Activated CD4-positive, alpha-beta T cell treated with anti-CD3 and anti-CD28 coated beads for 36 hours (primary cell): Measurements from ENCODE around the gene UPF1. TPM values are rescaled to one million over a fixed set of nuclear protein-coding genes. Genes with fewer than 3 reads are reported as not detected.

Source experiments
- ATAC-seq: fragments of 200-7000 bp; cut with Tn5 transposase; one replicate; pipeline ENCODE4 v1.10.0; 2021; ENCODE audit warnings: mild to moderate bottlenecking, moderate library complexity
- CTCF ChIA-PET: fragments of 350-600 bp; sonication (Branson Sonifier 250); formaldehyde crosslinking; loops from one replicate; lab custom pipeline; 2021; ENCODE audit warnings: antibody characterized with exemption; lab: Charles Lee
- POLR2A ChIA-PET: fragments of 350-600 bp; sonication (Branson Sonifier 250); formaldehyde crosslinking; loops from one replicate; lab custom pipeline; 2021; ENCODE audit warnings: antibody characterized with exemption, inconsistent platforms; lab: Charles Lee
- DNase-seq: peaks from one replicate; pipeline ENCODE4 v3.0.0-alpha.2; 2020
- H3K27ac Mint-ChIP-seq: one replicate; pipeline ENCODE4 v1.8.0; 2021; ENCODE audit warnings: mixed read lengths
- H3K27me3 Mint-ChIP-seq: one replicate; pipeline ENCODE4 v1.8.0; 2021; ENCODE audit warnings: mixed read lengths
- H3K36me3 Mint-ChIP-seq: one replicate; pipeline ENCODE4 v1.8.0; 2021; ENCODE audit warnings: low read depth, mixed read lengths
- H3K4me1 Mint-ChIP-seq: one replicate; pipeline ENCODE4 v1.8.0; 2021; ENCODE audit warnings: mixed read lengths
- H3K4me3 Mint-ChIP-seq: one replicate; pipeline ENCODE4 v1.8.0; 2021; ENCODE audit warnings: mild to moderate bottlenecking, moderate library complexity, mixed read lengths
- H3K9me3 Mint-ChIP-seq: one replicate; pipeline ENCODE4 v1.8.0; 2021; ENCODE audit warnings: low read depth, mixed read lengths
- intact Hi-C, 2 experiments: fragments of 100-400 bp; cut with DNase I in 1 of 2; cut with micrococcal nuclease in 1 of 2; formaldehyde crosslinking; loops; one replicate each; pipeline versions ENCODE4 v1.14.2 to v1.15.1; 2022 to 2024; cut with DNase I, micrococcal nuclease
- total RNA-seq, 2 experiments: library from RNA; stranded (reverse); gene quantifications; one replicate each; pipeline ENCODE4 v1.2.3, GENCODE V29; 2021

Gene UPF1
- total RNA-seq, result 10 to 100 TPM; 72.4 to 74.0 TPM

DNA sequence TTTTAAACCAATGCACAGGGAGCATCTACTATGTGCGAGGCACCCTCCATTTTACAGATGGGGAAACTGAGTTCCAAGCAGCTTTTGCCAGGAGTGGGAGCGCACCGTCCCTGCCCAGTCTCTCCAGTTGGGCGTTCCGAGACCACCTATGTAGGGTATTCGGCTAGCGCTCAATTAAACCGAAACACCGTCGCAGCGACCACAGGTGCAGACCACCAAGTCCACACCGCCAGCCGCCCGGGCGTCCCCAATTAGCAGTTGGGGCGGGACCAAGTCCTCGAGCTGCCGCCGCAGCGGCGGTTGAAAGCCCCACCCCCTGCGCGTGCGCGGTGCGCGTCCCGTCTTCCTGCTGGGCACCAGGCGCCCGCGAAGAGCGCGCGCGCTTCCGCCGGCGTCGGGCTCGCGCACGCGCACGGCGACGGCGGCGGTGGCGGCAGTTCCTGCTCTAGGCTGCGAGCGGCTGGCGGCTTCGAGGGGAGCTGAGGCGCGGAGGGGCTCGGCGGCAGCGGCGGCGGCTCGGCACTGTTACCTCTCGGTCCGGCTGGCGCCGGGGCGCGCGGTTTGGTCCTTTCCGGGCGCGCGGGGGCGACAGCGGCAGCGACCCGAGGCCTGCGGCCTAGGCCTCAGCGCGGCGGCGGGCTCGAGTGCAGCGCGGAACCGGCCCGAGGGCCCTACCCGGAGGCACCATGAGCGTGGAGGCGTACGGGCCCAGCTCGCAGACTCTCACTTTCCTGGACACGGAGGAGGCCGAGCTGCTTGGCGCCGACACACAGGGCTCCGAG is at the start of gene UPF1:
TSS of gene UPF1 (plus strand) at position 436 of the 782 bp plus-strand sequence. CDS start at position 687, 251 bp downstream.
- H3K27me3 Mint-ChIP-seq, result peaks cover 3% of the 10 kb centered on the region
- H3K27ac Mint-ChIP-seq, result peak within 1 kb of the TSS; percentile 90
- DNase-seq (peak; percentile 98), ATAC-seq (peak; percentile 82)
- H3K4me3 Mint-ChIP-seq, result peak within 1 kb of the TSS; percentile 96
- H3K9me3 Mint-ChIP-seq, result no peaks in the 10 kb centered on the region
- peaks cover 38% of the 10 kb centered on the region for H3K36me3 Mint-ChIP-seq
- intact Hi-C loops, result loop anchor here in 1 of 2 experiments (1.0 to 5.0 kb wide), 12 partner anchors 46 to 489 kb away; partner anchors contain the start of genes ARMC6, BORCS8, COPE and CRTC1
- POLR2A ChIA-PET, result interaction anchor here (0.6 to 1.9 kb wide), 7 partner anchors 10 to 550 kb away, joined by 3 to 12 read pairs (median 3); partner anchors contain the start of genes COPE, DDX49 and JUND
- CTCF ChIA-PET, result interaction anchor here (0.5 to 5.8 kb wide), 8 partner anchors 13 to 410 kb away, joined by 3 to 47 read pairs (median 3); no protein-coding TSS in a partner anchor
- peaks cover 34% of the 10 kb centered on the region for H3K4me1 Mint-ChIP-seq

DNA sequence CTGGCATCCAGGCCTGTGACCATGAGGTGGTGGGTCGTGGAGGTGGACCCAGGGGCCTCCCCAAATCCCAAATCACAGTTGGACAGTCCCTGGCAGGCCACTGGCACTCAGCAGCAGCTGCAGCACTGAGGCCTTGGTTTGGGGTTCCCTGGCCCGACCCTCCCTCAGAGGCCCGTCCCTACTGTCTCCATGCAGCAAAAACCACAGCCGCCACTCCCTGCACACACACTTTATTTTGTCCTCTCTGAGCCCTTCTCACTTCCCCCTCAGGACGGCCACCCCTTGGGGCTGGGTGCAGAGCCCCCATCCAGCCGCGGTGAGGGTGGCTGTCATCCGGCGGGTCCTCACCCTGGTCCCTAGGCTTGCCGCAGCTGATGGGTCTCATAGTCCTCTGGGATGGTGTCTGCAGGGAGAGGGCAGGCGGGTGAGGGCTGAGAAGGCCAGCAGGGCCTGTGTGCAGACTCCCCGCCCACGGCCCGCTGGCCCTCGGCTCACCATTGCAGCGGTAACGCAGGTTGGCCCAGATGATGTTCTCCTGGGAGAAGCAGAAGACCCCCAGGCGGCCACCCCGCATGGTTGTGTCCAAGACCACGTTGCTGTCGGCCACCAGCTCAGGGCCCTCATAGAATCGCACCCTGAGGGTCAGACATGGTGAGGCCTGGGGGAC is 49.1 kb upstream of the UPF1 start:
- no peaks in the 10 kb centered on the region for H3K36me3 Mint-ChIP-seq
- no peaks in the 10 kb centered on the region for H3K9me3 Mint-ChIP-seq
- H3K27me3 Mint-ChIP-seq, result peaks cover 26% of the 10 kb centered on the region
- no peak overlapping the region for H3K4me3 Mint-ChIP-seq
- intact Hi-C loops, result loop anchor here in 1 of 2 experiments (10.0 kb wide), 1 partner anchor 188 kb away; no protein-coding TSS in a partner anchor
- ATAC-seq (no peak), DNase-seq (no peak)
- CTCF ChIA-PET, result interaction anchor here (0.5 to 0.7 kb wide), 2 partner anchors 15 to 192 kb away, joined by 3 to 4 read pairs; no protein-coding TSS in a partner anchor
- no peak overlapping the region for H3K27ac Mint-ChIP-seq
- H3K4me1 Mint-ChIP-seq, result peaks cover 17% of the 10 kb centered on the region
- POLR2A ChIA-PET, result no interaction called here

DNA sequence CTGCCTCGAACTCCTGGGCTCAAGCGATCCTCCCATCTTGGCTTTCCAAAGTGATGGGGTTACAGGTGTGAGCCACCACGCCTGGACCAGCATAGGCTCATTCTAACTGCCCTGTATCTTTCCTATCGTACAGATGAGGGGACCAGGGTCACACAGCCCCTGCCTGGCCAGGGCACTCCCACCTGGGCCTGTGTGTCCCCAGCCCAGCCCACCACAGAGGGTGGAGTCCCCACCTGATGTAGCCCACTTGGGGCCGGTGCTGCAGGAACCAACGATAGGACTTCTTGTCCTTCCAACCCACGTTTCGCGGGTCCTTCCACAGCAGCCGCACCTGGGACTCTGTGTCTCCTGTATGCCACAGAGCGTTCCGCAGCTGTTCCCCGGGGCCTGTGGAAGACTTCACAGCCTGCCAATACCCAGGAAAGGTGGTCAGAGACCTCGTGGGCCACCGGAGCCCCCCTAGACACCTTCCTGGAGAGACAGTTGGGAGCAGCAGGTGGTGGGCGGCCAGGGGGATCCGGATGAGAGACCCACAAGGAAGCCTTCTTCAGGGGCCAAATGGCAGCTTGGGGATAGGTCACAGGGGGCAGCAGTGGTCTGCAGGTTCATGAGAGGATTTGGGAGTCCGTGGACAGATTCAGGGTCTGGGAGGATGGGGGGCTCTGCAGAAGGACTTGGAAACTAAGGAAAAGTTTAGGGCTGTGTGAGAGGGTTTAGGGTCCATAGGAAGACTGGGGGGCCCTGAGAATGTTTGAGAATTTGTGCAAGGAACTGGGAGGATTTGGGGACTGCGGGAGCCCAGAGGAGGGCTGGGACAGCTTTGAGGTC is 47.6 kb upstream of the UPF1 start:
- Mint-ChIP-seq H3K36me3 (no peaks in the 10 kb centered on the region), H3K27ac (no peak overlapping the region), H3K27me3 (peaks cover 35% of the 10 kb centered on the region), H3K4me1 (peaks cover 21% of the 10 kb centered on the region), H3K4me3 (no peak overlapping the region), H3K9me3 (no peaks in the 10 kb centered on the region)
- intact Hi-C loops, result loop anchor here in 1 of 2 experiments (10.0 kb wide), 1 partner anchor 189 kb away; no protein-coding TSS in a partner anchor
- no peak for DNase-seq
- POLR2A ChIA-PET, result no interaction called here
- ATAC-seq, result no peak
- CTCF ChIA-PET, result no interaction called here

DNA sequence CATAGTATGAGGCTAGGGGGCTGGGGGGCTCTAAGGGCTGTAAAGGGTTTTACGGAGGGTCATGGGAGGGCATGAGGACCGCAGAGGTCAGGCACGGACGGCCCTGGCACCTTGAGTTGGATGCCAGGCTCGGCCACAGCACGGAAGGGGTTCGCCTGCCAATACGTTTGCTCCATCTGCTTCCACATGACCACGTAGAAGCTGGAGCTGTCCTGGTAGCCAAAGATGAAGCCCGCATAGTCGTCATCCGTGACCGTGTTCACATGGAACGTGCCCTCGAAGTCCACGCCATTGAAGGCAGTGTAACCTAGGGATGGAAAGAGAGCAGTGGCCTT is 47.0 kb upstream of the UPF1 start:
- Mint-ChIP-seq H3K9me3 (no peaks in the 10 kb centered on the region), H3K4me1 (peaks cover 26% of the 10 kb centered on the region), H3K27me3 (peaks cover 41% of the 10 kb centered on the region), H3K27ac (no peak overlapping the region), H3K36me3 (no peaks in the 10 kb centered on the region), H3K4me3 (no peak overlapping the region)
- DNase-seq (no peak), ATAC-seq (no peak)
- intact Hi-C loops, result loop anchor here in 1 of 2 experiments (1.0 to 10.0 kb wide), 5 partner anchors 47 to 347 kb away; partner anchors contain the start of genes ELL, ISYNA1 and UPF1
- ChIA-PET POLR2A (no interaction called here), CTCF (no interaction called here)

DNA sequence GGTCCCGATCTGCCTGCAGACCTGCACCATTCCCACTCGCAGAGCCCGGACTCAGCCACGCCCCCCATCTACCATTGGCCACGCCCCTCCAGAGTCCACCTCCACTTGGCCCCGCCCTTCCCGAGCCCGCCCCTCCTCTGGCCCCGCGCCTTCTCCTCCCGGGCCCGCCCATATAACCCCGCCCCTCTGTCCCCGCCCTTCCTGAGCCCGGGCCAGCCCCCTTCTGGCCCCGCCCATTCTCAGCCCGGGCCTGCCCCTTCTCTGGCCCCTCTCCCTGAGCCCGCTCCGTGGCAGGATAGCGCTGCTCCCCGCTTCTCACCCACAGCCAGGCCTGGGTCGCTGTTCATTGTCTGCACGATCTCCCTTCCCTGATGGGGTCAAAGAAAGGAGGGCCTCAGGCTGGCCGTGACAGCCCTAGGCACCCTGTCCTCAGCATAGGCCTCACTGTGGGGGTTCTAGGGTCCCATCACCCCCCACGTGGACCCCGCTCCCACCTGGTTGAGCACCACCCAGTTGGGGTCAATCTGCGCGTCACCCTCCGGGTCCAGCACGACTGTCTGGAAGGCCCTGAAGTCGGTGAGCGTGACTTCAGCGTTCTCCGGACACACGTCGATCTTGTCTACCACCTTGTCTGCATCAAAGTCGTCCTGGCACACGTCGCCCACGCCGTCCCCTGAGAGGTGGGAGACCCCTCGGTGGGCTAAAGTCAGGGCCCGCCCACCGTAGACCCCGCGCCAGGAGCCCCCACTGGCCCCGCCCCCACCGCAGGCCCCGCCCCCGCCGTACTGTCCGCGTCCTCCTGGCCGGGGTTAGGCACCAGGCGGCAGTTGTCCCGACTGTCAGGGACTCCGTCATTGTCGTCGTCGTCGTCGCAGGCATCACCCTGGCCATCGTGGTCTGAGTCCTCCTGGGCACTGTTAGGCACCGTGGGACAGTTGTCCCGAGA is 46.3 kb upstream of the UPF1 start:
- Mint-ChIP-seq H3K9me3 (no peaks in the 10 kb centered on the region), H3K36me3 (no peaks in the 10 kb centered on the region), H3K27ac (no peak overlapping the region), H3K4me3 (no peak overlapping the region), H3K4me1 (peaks cover 31% of the 10 kb centered on the region), H3K27me3 (peaks cover 46% of the 10 kb centered on the region)
- DNase-seq (peak; percentile 90), ATAC-seq (peak; percentile 88)
- intact Hi-C loops, result loop anchor here in 1 of 2 experiments (1.0 to 10.0 kb wide), 5 partner anchors 46 to 348 kb away; partner anchors contain the start of genes ELL, ISYNA1 and UPF1
- POLR2A ChIA-PET, result no interaction called here
- CTCF ChIA-PET, result interaction anchor here (0.6 kb wide), 1 partner anchor 243 kb away, joined by 3 read pairs; no protein-coding TSS in a partner anchor

DNA sequence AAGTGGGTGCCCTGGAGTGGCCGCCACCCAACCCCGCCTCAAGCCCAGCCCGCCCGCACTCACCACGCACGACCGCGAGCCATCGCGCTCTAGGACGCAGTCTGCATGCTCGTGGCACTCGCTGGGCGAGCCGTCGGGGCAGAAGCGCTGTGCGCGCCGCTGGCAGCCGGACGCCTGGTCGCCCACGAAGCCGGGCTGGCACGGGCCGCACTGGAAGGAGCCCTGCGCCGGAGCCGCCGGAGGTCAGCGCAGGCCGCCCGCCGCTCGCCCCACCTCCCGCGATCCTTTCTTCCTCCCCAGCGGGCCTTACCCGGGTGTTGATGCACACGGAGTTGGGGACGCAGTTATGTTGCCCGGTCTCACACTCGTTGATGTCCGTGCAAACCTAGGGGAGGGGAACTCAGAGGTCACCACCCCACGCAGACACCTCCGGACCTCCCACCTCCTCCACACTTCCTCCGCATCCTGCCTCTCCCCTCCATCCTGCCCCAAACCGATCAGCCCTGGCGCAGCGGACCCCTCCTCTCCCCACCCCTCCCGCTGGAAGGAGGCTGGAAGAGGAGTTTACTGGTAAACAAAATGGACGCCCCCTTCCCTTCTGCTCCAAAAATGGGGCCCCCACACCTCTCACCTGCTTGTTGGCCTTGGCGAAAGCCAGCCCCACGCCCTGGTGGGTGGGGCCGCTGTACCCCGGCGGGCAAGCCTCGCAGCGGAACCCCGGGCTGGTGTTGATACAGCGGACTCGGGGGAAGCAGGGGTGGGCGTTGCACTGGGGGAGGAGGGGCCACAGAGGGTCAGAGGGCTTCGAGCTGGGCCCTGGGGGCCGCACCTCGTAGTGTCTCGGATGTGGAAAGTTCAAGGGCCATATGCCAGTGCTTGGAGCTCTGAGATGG is 43.0 kb upstream of the UPF1 start:
- peak overlapping the region; percentile 50 for H3K4me3 Mint-ChIP-seq
- POLR2A ChIA-PET, result no interaction called here
- ATAC-seq, result no peak
- peaks cover 70% of the 10 kb centered on the region for H3K27me3 Mint-ChIP-seq
- H3K36me3 Mint-ChIP-seq, result no peaks in the 10 kb centered on the region
- DNase-seq, result no peak
- peaks cover 31% of the 10 kb centered on the region for H3K4me1 Mint-ChIP-seq
- CTCF ChIA-PET, result no interaction called here
- intact Hi-C loops, result loop anchor here in 1 of 2 experiments (5.0 to 10.0 kb wide), 2 partner anchors 194 to 351 kb away; partner anchors contain the start of gene ISYNA1
- no peak overlapping the region for H3K27ac Mint-ChIP-seq
- no peaks in the 10 kb centered on the region for H3K9me3 Mint-ChIP-seq

DNA sequence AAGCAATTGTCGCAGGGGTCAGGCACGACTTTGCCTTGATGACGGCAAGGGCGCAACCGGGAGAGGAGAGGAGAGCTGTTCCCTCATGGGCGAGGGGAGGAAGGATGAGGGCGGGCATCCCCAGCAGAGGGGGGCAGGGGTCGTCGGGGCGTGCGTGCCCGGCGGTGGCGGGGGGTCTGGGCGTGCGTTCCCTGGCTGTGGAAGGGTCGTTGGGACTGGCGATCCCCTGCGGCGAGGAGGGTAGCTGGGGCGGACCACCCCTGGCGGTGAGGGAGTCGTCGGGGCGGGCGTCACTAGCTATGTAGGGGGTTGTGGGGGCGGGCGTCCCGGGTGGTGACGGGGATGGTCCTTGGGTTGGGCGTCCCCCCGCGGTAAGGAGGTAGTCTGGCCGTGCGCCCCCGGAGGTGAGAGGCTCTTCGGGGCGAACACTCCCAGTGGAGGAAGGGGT is 42.3 kb upstream of the UPF1 start:
- Mint-ChIP-seq H3K36me3 (no peaks in the 10 kb centered on the region), H3K4me3 (peak overlapping the region; percentile 50), H3K9me3 (no peaks in the 10 kb centered on the region), H3K27ac (no peak overlapping the region), H3K4me1 (peaks cover 31% of the 10 kb centered on the region), H3K27me3 (peaks cover 70% of the 10 kb centered on the region)
- POLR2A ChIA-PET, result no interaction called here
- intact Hi-C loops, result loop anchor here in 1 of 2 experiments (5.0 to 10.0 kb wide), 2 partner anchors 195 to 352 kb away; partner anchors contain the start of gene ISYNA1
- ATAC-seq, result no peak
- CTCF ChIA-PET, result no interaction called here
- DNase-seq, result no peak

DNA sequence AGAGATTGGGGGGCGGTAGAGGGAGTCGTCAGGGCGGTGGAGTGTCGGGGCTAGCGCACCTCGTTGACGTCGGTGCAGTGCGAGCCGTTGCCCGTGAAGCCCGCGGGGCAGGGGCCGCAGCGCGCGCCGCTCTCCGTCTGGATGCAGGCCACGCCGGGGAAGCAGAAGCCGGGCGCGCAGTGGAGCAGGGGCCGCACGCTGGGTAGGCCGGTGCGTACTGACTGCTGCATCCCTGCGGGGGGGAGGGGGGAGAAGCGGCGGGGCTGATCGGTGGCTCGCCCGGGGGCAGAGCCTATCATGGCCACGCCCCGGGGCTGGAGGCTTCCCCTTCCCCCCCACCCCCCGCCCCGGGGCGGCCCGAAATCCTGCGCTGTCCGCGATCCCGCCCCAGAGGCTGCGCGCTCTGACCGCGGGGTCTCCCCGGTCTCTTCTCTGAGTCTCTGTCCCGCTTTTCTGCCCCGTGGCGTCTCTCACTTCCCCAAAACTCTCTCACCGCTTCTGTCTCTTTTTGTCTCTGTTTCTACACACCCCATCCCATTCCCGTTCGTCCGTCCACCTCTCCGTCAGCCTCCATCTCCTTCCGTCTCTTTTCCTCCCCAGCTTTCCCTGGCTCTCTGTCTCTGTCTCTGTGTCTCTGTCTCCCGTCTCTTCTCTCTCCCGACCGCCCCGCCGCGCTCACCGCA is 41.7 kb upstream of the UPF1 start:
- H3K36me3 Mint-ChIP-seq, result no peaks in the 10 kb centered on the region
- H3K27ac Mint-ChIP-seq, result no peak overlapping the region
- peaks cover 71% of the 10 kb centered on the region for H3K27me3 Mint-ChIP-seq
- no peaks in the 10 kb centered on the region for H3K9me3 Mint-ChIP-seq
- POLR2A ChIA-PET, result no interaction called here
- H3K4me3 Mint-ChIP-seq, result peak overlapping the region; percentile 6
- H3K4me1 Mint-ChIP-seq, result peaks cover 31% of the 10 kb centered on the region
- intact Hi-C loops, result loop anchor here (1.0 to 10.0 kb wide), 5 partner anchors 52 to 353 kb away; partner anchors contain the start of gene ISYNA1 (in 1 of the 2)
- ATAC-seq (peak; percentile 28), DNase-seq (peak; percentile 60)
- CTCF ChIA-PET, result no interaction called here
